ENCODE data around the gene LAMTOR1.

Gene LAMTOR1

GRCh38 chr11:72124046-72124445, 20.9 kb upstream of the LAMTOR1 start:
- no peak overlapping the region for H3K4me3 ChIP-seq (ENCODE audit: low read depth, low read length)
- no peaks in the 10 kb centered on the region for H3K27me3 ChIP-seq (ENCODE audit: insufficient read depth, low read depth, severe bottlenecking)
- H3K9me3 ChIP-seq (ENCODE audit: severe bottlenecking) = peaks cover 17% of the 10 kb centered on the region
- H3K36me3 ChIP-seq = no peaks in the 10 kb centered on the region
- no peak overlapping the region for H3K27ac ChIP-seq
- no peak for DNase-seq
- TF ChIP-seq CTCF (IDR thresholded peaks at IDR 0.05; ENCODE audit: low read depth, low read length) = no peak

- DNase-seq = no peak
- Histone ChIP-seq H3K4me3 (ENCODE audit: low read depth, low read length) (no peak overlapping the region), H3K36me3 (no peaks in the 10 kb centered on the region), H3K27me3 (ENCODE audit: insufficient read depth, low read depth, severe bottlenecking) (no peaks in the 10 kb centered on the region), H3K9me3 (ENCODE audit: severe bottlenecking) (peaks cover 12% of the 10 kb centered on the region), H3K27ac (no peak overlapping the region)
- TF ChIP-seq CTCF (IDR thresholded peaks at IDR 0.05; ENCODE audit: low read depth, low read length) = no peak
Measured at GRCh38 chr11:72123117-72123653, 20.1 kb upstream of the LAMTOR1 start.

- Histone ChIP-seq H3K4me3 (ENCODE audit: low read depth, low read length) (no peak overlapping the region), H3K36me3 (no peaks in the 10 kb centered on the region)
- DNase-seq = no peak
Measured at GRCh38 chr11:72122607-72123006, 19.5 kb upstream of the LAMTOR1 start.

GRCh38 chr11:72120930-72121329, 17.8 kb upstream of the LAMTOR1 start:
- no peak for TF ChIP-seq CTCF (IDR thresholded peaks at IDR 0.05; ENCODE audit: low read depth, low read length)
- H3K9me3 ChIP-seq (ENCODE audit: severe bottlenecking) = peaks cover 6% of the 10 kb centered on the region

More at GRCh38 chr11:72122607-72123006, 19.5 kb upstream of the LAMTOR1 start:
- H3K27ac ChIP-seq = no peak overlapping the region
- peaks cover 12% of the 10 kb centered on the region for H3K9me3 ChIP-seq (ENCODE audit: severe bottlenecking)
- no peaks in the 10 kb centered on the region for H3K27me3 ChIP-seq (ENCODE audit: insufficient read depth, low read depth, severe bottlenecking)
- no peak for TF ChIP-seq CTCF (IDR thresholded peaks at IDR 0.05; ENCODE audit: low read depth, low read length)

GRCh38 chr11:72119198-72119597, 16.1 kb upstream of the LAMTOR1 start:
- Histone ChIP-seq H3K9me3 (ENCODE audit: severe bottlenecking) (peaks cover 3% of the 10 kb centered on the region), H3K27me3 (ENCODE audit: insufficient read depth, low read depth, severe bottlenecking) (no peaks in the 10 kb centered on the region), H3K27ac (no peak overlapping the region), H3K36me3 (no peaks in the 10 kb centered on the region), H3K4me3 (ENCODE audit: low read depth, low read length) (no peak overlapping the region)
- TF ChIP-seq CTCF (IDR thresholded peaks at IDR 0.05; ENCODE audit: low read depth, low read length) = no peak
- DNase-seq = no peak

More at GRCh38 chr11:72120930-72121329, 17.8 kb upstream of the LAMTOR1 start:
- H3K27ac ChIP-seq = no peak overlapping the region
- no peak for DNase-seq
- no peaks in the 10 kb centered on the region for H3K27me3 ChIP-seq (ENCODE audit: insufficient read depth, low read depth, severe bottlenecking)
- H3K36me3 ChIP-seq = no peaks in the 10 kb centered on the region
- H3K4me3 ChIP-seq (ENCODE audit: low read depth, low read length) = no peak overlapping the region

Measured in WERI-Rb-1 (cell line).